ENCODE results near the gene MED6.

Gene MED6, protein sequence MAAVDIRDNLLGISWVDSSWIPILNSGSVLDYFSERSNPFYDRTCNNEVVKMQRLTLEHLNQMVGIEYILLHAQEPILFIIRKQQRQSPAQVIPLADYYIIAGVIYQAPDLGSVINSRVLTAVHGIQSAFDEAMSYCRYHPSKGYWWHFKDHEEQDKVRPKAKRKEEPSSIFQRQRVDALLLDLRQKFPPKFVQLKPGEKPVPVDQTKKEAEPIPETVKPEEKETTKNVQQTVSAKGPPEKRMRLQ

DNA sequence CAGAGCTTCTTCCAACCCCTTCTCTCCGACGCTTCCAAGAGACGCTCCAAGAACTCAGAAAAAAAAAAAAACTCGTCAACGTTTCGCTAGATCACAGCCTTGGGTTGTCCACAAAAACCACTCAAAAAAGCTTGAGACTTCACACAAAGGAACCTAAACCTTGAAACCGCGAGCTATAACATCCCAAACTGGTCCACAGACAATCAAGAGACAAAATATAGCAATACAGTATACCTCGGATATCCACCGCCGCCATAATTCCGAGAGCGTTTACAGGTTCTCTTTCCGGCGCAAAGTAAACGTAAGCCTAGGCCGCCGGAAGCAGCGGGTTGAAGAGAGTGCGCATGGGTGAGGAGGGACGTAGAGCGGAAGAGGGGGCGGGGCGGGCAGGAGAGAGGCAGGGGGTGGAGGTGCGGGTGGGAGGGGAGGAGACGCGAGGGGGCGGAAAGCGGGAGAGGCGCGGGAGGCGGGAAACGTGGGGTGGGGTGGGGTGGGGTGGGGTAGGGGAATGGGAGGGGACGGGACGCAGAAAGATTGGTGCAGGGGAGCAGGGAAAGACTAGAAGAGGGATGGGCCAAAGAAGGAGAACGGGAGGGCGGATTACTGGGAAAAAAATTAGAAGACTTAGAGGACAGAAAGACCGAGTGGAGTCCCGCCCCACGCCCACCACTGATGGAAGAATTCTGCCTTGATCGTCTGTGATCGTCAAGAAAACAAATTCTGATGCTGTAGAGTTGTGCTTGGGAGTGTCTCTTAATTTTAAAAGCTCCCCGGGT is at the start of gene MED6:
MED6 (minus strand) TSS at position 274 of the 776 bp plus-strand sequence; CDS start at position 256, 18 bp downstream.
- DNase-seq (ENCODE audit: low read depth in 2 of 2): peak; percentile 80 to 82

DNA sequence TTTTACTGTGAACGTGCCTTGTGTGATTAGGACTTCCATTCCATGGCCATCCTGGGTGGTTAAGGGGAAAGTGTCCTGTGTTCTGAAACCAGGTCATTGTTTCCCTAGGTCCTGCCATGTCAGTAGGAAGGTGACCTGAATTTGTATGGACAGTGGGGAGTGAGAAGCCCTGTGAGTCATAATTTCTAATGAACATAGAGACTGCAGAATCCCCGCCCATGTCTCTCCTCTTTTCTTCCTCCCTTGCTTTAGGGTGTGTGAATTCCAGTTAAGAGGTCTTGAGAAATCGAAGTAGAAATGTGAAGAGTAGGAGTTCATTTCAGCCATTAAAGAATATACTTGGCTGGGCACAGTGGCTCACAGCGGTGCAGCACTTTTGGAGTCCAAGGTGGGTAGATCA is 49.3 kb upstream of the MED6 start:
- DNase-seq (ENCODE audit: low read depth in 2 of 2): no peak

DNA sequence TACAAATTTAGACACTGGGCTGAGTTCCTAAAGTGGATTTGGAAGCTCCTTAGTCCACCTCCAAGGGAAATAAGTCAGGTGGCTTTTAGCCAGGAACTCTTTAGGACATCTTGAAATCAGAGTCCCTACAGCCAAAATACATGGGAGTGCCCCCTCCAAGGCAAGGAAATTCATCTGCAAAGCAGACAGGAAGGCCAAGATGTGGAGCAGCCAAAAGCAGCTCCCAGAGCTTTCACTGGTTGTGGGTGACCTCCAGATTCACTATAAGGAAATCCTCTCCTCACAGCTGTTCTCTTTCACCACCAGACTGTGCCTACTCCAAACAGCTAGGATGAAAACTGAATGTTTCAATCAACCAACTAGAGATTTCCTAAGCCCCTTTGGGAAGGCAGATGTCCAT is 47.9 kb upstream of the MED6 start:
- no peak for DNase-seq (ENCODE audit: low read depth in 2 of 2)

DNA sequence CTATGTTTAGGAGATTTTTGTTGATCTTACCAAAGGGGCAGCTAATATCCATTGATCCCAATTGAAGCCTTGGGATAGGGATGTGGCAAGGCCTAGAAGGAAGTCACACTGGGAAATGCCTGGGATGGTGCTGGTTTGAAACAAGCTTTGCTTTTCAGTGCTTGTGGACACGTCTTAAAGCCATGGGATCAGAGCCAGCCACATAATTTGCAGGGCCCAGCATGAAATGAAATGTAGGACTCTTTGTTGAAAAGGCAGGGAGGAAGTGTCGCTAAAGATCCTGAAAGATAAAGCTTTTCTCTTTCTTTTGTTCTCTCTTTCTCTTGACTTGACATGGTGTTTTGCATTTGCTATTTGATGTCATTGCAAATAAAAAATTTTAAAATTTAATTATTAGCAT is 46.2 kb upstream of the MED6 start:
- no peak for DNase-seq (ENCODE audit: low read depth in 2 of 2)

DNA sequence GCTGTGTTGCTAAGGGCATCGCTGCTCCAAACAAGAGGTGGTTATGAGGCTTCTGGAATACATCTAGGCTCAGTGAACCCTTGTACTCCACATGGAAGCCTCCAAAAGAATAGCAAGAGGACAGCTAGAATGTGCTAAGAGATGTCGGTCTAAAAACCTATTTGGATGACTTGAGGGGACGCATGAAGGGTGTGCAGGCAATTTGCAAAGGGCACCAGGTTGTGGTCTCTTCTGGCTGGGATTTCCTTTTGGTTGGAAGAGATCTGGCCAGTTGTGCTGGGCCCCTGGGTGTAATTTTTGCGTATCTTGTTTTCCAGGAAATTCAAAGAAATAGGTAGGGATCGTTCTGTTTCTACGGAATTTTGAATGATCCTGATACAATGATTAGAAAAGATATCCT is 45.4 kb upstream of the MED6 start:
- DNase-seq (ENCODE audit: low read depth in 2 of 2): no peak

DNA sequence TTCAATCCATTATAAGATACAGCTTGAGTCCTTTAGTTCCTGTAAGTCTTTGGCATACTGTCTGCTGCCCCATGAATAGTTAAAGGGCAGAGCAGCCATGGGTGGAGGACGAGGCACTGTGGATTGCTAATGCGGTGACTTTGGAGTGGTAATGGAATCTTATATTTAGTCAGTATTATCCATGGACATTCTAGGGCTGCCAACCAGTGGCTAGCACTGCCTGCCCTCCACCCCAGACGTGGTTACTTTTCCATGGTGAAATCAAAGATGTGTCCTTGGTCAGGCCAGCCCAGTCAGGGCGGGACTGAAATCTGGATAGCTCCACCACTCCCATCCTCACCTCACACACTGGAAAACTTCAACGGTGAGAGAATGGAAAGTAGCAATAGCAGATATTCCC is 43.5 kb upstream of the MED6 start:
- no peak for DNase-seq (ENCODE audit: low read depth in 2 of 2)

DNA sequence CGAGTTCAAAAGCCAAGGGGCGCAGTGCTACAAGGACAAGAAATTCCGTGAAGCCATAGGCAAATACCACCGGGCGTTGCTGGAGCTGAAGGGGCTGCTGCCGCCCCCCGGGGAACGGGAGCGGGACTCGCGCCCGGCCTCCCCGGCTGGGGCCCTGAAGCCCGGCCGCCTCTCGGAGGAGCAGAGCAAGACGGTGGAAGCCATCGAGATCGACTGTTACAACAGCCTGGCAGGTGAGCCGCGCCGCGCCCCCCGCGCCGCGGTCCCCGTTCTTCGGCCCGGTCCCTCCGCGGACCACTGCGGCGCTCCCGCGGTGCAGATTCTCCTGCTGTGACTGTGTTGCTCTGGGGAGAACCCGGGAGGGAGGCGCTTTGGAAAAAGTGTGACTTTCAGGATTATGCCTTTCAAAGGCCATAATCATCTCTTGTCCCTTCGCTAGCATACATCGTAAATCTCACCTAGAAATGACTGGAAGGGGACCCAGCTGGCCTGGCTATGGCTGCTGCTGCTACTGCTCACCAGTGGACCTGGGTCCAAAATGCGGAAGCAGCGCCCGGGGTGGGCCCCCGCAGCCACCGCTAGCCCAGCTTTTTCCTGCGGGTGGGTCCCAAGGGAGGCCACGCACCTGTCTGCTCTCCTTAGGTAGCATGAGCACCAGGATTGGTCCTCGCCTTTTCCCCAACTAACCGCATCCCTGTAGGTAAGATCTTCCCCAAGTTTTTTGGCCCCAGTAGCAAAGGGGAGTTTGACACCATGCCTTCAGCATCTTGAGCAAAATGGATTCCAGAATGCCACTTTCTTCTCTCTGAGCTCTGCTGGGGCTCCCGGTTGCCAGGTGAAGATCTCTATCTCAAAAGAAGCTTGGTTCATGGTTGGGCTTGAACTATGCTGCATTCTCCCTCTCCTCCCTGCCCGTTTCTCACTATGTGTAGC is 42.1 kb upstream of the MED6 start:
- DNase-seq (ENCODE audit: low read depth in 2 of 2): no peak

DNA sequence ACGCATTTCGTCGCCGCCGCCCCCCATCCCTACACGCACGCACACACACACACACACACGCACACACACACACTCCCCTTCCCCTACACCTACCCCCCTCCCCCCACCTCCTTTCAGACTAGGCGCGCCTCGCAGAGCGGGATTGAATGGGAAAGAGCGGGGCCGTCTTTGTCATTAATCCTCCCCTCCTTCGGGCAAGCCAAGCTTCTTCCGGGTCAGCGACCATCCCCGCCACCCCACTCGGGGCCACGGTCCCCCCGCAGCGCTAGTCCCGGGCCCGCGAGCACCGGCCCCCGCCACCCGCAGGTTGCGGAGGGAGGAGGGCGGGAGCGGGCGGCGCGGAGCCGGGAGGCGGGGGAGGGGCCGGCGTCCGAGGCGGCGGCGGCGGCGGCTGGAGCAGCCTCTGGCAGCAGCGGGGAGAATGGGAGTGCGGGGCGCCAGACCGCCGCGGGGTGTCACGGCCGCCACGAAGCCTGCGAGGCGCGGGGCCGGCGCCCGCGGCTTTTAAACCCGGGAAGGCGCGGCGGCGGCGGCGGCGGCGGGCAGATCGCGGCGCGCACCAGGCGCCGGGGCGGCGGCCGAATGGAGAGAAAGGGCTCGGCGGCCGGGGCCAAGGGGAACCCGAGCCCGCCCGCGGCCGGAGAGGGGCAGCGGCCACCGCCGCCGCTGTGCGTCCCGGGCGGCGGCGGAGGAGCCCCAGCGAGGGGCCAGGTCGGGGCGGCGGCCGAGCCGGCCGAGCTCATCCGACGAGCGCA is 41.3 kb upstream of the MED6 start, which contains the start of gene TTC9:
TTC9 (plus strand) TSS at position 369 of the 755 bp plus-strand sequence; CDS start at position 583, 214 bp downstream.
- DNase-seq (ENCODE audit: low read depth in 2 of 2): no peak

DNA sequence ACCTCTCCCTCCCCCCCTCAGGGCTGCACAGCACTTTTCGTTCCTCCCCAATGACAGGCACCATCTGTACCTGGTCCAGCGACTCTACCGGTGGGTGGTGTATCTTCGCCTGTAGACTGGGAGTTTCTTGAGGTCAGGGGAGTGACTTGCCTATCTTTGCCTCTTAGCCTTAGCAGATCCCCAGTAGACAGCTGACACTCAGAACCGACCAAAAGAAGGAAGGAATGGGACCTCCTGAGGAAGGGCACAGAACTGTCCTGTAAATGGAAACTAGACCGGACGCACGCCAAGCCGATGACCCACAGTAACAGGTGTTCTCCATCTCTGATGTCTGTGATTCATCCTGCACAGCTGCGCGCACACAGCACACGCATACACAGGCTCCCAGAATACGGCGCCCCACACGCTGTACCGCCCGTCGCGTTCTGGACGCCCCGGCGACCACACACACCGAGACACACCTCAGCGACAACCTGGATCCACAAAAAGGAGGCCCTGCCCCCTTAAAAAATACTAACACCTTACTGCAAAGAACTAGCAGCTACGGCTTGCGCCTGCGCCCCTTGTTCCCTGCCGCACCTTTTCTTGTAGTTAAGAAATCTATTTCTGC is 40.6 kb upstream of the MED6 start:
- no peak for DNase-seq (ENCODE audit: low read depth in 2 of 2)

DNA sequence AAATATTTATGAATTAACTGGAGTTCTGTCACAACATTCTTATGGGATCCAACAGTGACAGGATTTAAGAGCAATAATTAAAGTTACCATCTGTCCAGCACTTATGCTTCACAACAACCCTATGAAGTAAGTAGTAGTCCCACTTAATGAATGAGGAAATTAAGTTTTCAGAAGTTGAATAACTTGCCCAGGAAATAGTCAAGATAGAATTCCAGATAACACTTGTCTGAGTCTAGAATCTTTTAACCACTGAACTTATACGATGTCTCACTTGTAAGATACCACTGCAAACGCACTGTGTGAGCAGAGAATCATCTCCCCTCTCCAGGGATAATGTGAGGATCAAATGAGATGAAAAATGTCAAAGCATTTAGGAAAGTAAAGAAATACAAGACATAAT is 38.0 kb upstream of the MED6 start:
- DNase-seq (ENCODE audit: low read depth in 2 of 2): no peak

DNA sequence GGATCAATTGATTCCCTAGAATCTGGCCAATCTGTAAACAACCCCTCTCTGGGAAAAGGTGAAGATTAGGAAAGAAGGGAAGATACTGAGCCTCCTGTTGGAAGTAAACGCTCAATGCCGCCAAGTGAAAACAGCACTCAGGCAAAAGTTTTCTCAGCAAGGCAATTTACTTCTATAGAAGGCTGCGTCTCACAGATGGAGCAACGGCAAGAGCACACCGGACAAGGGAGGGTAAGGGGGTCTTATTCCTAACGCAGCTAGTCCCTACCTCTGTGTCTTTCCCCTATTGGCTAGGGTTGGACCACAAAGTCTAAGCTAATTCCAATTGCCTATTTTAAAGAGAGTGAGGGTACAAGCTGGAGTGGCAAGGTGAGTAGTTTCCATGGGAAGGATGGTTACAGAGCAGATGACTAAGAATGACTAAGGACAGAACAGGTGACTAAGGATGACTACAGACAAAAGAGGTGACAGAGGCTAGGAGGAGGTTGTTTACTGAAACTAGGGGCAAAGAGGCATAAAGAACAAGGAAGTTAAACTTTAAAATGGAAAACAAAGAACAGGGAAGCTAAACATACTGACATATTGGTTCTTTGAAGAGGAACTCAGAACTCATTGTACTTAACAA is 35.6 kb upstream of the MED6 start:
- DNase-seq (ENCODE audit: low read depth in 2 of 2): no peak

DNA sequence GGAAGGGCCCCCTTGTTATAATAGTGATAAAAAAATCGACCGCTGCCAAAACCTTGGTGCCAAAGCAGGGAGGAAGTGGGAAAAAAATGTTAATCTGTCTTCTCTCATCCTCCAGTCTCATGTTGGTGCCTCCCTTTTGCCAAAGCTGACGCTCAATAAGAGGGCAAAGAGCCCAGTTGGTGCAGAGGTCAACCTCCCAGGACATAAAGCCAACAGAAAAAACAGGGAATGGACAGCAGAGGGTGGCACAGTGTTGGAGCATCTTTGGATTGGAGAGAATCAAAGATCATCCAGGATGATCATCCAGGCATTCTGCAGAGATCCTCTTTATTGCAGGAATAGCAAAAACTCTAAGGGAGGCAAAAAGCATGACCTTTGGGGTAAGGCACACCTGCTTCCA is 31.5 kb upstream of the MED6 start:
- DNase-seq (ENCODE audit: low read depth in 2 of 2): no peak

DNA sequence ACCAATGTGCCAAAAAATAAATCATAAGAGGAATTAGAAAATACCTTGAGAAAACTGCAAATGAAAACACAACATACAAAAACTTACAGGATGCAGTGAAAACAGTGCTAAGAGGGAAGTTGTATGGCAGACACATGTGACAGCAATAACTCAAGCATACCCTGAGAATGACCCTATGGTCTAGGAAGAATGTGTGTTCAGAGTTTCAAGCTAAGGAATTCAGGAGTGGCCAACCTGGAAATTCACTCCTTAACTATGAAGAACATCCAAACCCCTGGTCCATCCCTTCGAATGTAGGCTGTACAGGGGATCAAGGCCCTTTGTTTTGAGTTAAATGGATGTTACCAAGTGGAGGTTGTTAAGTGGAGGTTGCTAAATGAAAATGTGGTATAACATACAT is 24.5 kb upstream of the MED6 start:
- no peak for DNase-seq (ENCODE audit: low read depth in 2 of 2)

DNA sequence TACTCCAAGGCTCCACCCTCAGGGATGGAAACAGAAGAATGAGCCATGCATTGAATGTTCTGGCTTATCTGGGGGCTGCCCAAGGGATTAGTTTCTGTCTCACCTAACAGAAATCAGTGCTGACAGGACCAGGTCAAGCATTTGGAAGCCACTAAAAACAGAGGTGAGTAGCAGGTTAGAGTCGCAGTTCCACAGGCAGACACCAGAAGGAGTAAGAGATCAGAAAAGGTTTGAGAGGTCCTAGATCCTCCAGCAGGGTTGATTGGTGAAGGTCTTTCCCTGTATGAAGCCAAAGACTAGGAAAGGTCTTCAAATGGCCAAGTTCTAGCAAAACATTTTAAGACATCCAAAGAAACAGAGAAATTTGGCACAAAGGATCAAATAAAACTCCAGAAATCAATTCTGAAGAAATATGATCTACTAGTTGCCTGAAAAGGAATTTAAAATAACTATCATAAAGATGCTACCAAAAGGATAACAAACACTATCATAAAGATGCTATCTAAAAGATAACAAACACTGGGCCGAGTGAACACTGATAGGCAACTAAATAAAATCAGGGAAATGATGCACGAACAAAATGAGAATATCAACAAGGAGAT is 21.8 kb upstream of the MED6 start:
- peak in 1 of 2 donors; percentile 20 for DNase-seq (ENCODE audit: low read depth in 2 of 2)

DNA sequence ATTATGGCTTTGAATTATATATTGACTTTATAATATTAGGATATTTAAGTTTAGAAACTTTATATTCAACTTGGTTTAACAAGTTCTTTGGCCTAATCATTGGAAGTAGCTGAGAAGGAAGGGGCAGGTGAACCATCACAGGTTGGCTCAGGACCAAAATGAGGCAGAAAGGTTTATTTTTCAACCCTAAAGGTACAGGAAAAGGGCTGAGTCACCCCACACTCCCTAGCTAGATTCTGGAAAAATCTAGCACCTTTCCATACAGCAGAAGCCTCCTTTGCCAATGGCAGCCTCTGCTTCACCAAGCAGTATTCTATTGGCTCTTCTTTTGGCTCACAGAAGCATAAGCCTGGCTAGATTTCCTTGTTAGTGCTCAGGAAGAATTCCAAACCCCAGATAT is 19.3 kb upstream of the MED6 start:
- no peak for DNase-seq (ENCODE audit: low read depth in 2 of 2)

DNA sequence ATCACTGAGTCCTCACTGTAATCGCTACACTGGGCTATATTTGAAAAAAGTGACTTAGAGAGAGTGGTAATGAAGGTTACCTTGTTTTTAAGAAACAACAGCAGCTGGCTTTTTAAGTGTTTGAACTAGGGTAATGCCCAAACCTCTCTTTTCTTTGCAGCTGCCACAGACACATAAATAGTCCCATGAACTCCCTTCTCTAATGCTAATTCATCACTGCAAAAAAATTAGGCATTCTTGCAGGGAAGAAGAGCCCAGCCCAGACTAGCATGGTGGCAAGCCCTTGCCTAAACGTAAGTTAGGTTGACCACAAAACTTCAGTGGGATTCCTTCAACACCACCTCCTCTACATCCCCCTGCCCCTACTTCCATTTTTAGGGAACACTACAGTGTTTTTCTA is 17.9 kb upstream of the MED6 start:
- DNase-seq (ENCODE audit: low read depth in 2 of 2): no peak

DNA sequence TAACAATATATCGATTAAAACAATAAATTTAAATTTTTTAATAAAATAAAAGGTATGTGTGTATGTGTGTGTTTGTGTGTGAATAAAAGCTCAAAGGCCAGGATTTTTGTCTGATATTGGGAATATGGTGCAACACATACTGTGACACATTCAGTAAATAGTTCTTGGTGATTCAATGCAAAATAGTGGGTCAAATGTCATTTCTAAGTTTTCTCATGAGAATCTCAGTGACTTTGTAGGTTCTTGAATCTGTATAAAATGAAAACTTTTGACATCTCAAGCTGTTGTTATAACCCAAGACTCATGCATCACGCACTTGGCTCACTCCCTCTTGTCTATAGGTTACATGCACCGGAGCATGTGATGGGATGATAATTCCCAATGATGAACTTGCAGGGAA is 16.2 kb upstream of the MED6 start:
- no peak for DNase-seq (ENCODE audit: low read depth in 2 of 2)

DNA sequence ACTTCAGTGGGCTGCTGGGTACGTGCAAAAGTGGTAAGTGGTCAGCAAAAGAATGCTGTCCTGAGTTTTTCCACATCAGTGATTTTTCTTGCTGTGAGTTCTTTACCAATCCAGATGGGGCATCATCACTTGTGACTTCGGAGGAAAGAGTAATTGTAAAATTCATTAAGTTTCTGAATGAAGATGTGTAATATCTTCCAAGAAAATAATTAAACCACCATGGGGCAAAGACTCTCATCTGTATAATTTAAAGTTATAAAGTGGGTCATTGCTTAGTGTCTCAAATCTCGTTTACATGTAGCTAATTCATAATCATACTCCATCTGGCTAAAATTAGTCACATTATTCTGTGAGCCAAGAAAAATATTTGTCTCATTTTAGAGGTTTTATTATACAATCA is 10.8 kb upstream of the MED6 start:
- no peak for DNase-seq (ENCODE audit: low read depth in 2 of 2)

DNA sequence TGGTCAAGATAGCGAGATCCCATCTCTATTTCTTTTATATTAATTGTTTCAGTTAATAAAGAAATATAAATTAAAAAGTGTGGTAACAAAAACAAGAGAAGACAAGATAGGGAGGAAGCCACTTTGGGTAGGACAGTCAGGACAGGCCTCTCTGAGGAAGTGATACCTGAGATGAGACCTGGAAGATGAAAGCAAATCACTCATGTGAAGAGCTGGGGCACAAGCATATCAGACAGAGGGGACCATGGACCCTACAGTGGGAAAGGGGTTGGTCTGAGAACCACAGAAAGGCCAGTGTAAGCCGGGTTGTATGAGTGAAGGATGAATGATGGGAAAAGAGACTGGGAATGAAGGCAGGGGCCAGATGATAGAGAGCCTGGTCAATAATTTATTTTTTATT is 1.8 kb upstream of the MED6 start:
- no peak for DNase-seq (ENCODE audit: low read depth in 2 of 2)

DNA sequence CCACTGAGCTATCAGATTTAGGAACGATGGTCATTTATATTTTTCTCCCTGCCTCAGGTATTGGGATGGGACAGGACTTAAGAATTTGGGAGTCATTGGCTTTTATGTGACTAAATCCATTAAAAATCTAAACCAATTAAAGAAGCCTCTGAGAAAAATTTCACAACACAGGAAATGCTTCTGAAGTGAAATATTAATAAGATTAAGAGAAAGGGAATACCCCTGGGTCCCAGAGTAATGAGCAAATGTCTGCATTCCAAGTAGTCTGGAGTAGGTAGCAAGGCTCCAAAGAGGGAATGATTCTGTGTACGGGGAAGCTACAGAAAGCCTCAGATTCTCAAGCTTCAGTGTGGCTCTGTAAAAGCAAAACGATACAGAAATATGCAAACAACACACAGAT is 707 bp upstream of the MED6 start:
- no peak for DNase-seq (ENCODE audit: low read depth in 2 of 2)
